ENCODE measurements around the gene STAT6.

DNA sequence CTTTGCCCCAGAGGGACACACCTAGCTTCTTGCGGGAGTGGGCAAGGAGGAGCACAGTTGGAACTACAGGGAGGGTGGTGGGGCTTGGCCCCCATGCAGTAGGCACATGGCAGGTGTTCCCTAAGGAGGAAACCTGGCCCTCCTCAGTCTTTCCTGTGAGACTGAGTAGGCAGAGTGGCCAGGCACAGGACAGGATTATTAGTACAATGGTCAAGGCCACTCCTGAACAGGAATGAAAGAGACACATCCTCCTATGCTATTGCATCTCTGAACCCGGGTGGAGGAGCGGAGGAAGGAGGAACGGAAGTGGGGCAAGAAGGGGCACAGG is 62.1 kb downstream of the STAT6 start:
- TF ChIP-seq, protein P1, sequence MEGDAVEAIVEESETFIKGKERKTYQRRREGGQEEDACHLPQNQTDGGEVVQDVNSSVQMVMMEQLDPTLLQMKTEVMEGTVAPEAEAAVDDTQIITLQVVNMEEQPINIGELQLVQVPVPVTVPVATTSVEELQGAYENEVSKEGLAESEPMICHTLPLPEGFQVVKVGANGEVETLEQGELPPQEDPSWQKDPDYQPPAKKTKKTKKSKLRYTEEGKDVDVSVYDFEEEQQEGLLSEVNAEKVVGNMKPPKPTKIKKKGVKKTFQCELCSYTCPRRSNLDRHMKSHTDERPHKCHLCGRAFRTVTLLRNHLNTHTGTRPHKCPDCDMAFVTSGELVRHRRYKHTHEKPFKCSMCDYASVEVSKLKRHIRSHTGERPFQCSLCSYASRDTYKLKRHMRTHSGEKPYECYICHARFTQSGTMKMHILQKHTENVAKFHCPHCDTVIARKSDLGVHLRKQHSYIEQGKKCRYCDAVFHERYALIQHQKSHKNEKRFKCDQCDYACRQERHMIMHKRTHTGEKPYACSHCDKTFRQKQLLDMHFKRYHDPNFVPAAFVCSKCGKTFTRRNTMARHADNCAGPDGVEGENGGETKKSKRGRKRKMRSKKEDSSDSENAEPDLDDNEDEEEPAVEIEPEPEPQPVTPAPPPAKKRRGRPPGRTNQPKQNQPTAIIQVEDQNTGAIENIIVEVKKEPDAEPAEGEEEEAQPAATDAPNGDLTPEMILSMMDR (IDR thresholded peaks at IDR 0.05; ENCODE audit: insufficient read depth, low read depth, low read length) = no peak
- TF ChIP-seq EZH2 (IDR thresholded peaks at IDR 0.05; ENCODE audit: insufficient read depth, low read length) = no peak

Data from astrocyte (in vitro differentiated cells and primary cell).